B cell (primary cell): ENCODE data around the gene NT5C3A. TPM values are rescaled to one million over a fixed set of nuclear protein-coding genes. Genes with fewer than 3 reads are reported as not detected.
A peak's percentile ranks its signal among the peaks of the same experiment; 100 is the strongest.

Experiments used
- ATAC-seq: fragments of 200-7000 bp; cut with Tn5 transposase; one replicate; pipeline ENCODE4 v1.10.0; 2021; ENCODE audit warnings: low read depth, mild to moderate bottlenecking, moderate number of reproducible peaks, moderate library complexity
- CTCF ChIA-PET: fragments of 350-600 bp; sonication (Branson Sonifier 250); formaldehyde crosslinking; loops from one replicate; lab custom pipeline; 2021; ENCODE audit warnings: antibody characterized with exemption, inconsistent platforms; lab: Charles Lee
- POLR2A ChIA-PET: fragments of 350-600 bp; sonication (Branson Sonifier 250); formaldehyde crosslinking; loops from one replicate; lab custom pipeline; 2021; ENCODE audit warnings: antibody characterized with exemption; lab: Charles Lee
- DNase-seq: peaks from one replicate; pipeline ENCODE4 v3.0.0; 2013
- H2AFZ ChIP-seq: 2 replicates; pipeline ENCODE4 v1.6.1; 2012; ENCODE audit warnings: mild to moderate bottlenecking, low read depth, low read length; ENCODE audit not compliant: insufficient read depth, poor library complexity, severe bottlenecking
- H3K27ac ChIP-seq, 2 donors: 1 replicate in 1 of 2; 2 replicates in 1 of 2; pipeline ENCODE4 v1.5.1; 2012 to 2013; ENCODE audit warnings: low read length in 2 of 2, mild to moderate bottlenecking in 2 of 2, moderate library complexity in 1 of 2
- H3K27me3 ChIP-seq, 4 experiments: fragments of 200-600 bp in 1 of 4; sonication (generic) in 1 of 4; replicated peaks in 1 of 4; 1 replicate in 2 of 4; 2 replicates in 2 of 4; pipeline versions ENCODE4 v1.6.1 to v1.7.0; 2013 to 2016; ENCODE audit warnings: low read length in 3 of 4, mild to moderate bottlenecking in 2 of 4, mixed read lengths in 1 of 4, moderate library complexity in 1 of 4; ENCODE audit not compliant: insufficient read depth in 4 of 4, control insufficient read depth in 3 of 4; ENCODE audit errors: control extremely low read depth in 1 of 4
- H3K36me3 ChIP-seq, 2 experiments: replicated peaks in 1 of 2; 1 replicate in 1 of 2; 2 replicates in 1 of 2; pipeline versions ENCODE4 v1.6.1 to v1.7.1; 2013; ENCODE audit warnings: low read length in 1 of 2; ENCODE audit not compliant: insufficient read depth in 2 of 2, control insufficient read depth in 1 of 2; ENCODE audit errors: control extremely low read depth in 1 of 2, extremely low read depth in 1 of 2
- H3K4me1 ChIP-seq, 2 donors: fragments of 200-600 bp in 1 of 2; sonication (generic) in 1 of 2; 1 replicate in 1 of 2; 2 replicates in 1 of 2; pipeline versions ENCODE4 v1.5.1 to v1.6.1; 2013 to 2017; ENCODE audit warnings: low read length in 2 of 2; ENCODE audit not compliant: control insufficient read depth in 2 of 2, insufficient read depth in 2 of 2
- H3K4me2 ChIP-seq: replicated peaks from 2 replicates; pipeline ENCODE3; 2012; ENCODE audit warnings: mild to moderate bottlenecking, low read depth, low read length; ENCODE audit not compliant: poor library complexity, severe bottlenecking
- H3K4me3 ChIP-seq, 5 experiments: fragments of 200-600 bp in 1 of 5; sonication (generic) in 1 of 5; 1 replicate in 3 of 5; 2 replicates in 2 of 5; pipeline versions ENCODE4 v1.5.1 to v1.7.0; 2011 to 2016; ENCODE audit warnings: low read length in 4 of 5, mild to moderate bottlenecking in 4 of 5, low read depth in 2 of 5, control low read depth in 1 of 5, moderate library complexity in 1 of 5; ENCODE audit not compliant: insufficient read depth in 1 of 5; ENCODE audit errors: control extremely low read depth in 1 of 5, extremely low read depth in 1 of 5
- H3K79me2 ChIP-seq: fragments of 200-600 bp; sonication (generic); one replicate; pipeline ENCODE4 v1.6.0; 2016; ENCODE audit warnings: low read length; ENCODE audit not compliant: control insufficient read depth, insufficient read depth
- H3K9ac ChIP-seq: fragments of 200-600 bp; sonication (generic); 2 replicates; pipeline ENCODE4 v1.6.1; 2017; ENCODE audit warnings: mild to moderate bottlenecking, low read length, moderate library complexity
- H3K9me3 ChIP-seq, 3 donors: one replicate each; pipeline versions ENCODE4 v1.6.1 to v1.7.1; 2013; ENCODE audit warnings: low read length in 2 of 3; ENCODE audit not compliant: control insufficient read depth in 2 of 3, insufficient read depth in 1 of 3; ENCODE audit errors: control extremely low read depth in 1 of 3
- H4K20me1 ChIP-seq: 2 replicates; pipeline ENCODE4 v1.6.0; 2012; ENCODE audit warnings: mild to moderate bottlenecking, low read length; ENCODE audit not compliant: insufficient read depth, control insufficient read depth, poor library complexity, severe bottlenecking
- H3K27ac Mint-ChIP-seq: one replicate; pipeline ENCODE4 v1.8.0; 2021; ENCODE audit warnings: mixed read lengths
- H3K27me3 Mint-ChIP-seq: one replicate; pipeline ENCODE4 v1.8.0; 2021; ENCODE audit warnings: mixed read lengths
- H3K4me1 Mint-ChIP-seq: one replicate; pipeline ENCODE4 v1.8.0; 2021; ENCODE audit warnings: mixed read lengths
- H3K4me3 Mint-ChIP-seq: one replicate; pipeline ENCODE4 v1.8.0; 2021; ENCODE audit warnings: mixed read lengths
- H3K9me3 Mint-ChIP-seq: one replicate; pipeline ENCODE4 v1.8.0; 2022; ENCODE audit warnings: mixed read lengths; ENCODE audit not compliant: insufficient read depth
- EZH2 ChIP-seq: IDR thresholded peaks from 2 replicates; pipeline ENCODE4 v1.6.1; 2012; ENCODE audit warnings: borderline replicate concordance, low read depth, mild to moderate bottlenecking, moderate library complexity, low read length; ENCODE audit not compliant: insufficient read depth, poor library complexity, severe bottlenecking
- WGBS: methylation state at CpG from one replicate; pipeline ENCODE4 v1.1.5; 2013; ENCODE audit warnings: missing lambda C conversion rate; ENCODE audit not compliant: insufficient coverage; 5-methylcytosine and 5-hydroxymethylcytosine counted together
- intact Hi-C: fragments of 100-400 bp; cut with micrococcal nuclease; formaldehyde crosslinking; loops from one replicate; pipeline ENCODE4 v1.10.0; 2022
- polyA plus RNA-seq: library from polyadenylated mRNA; depleted of rRNA; stranded (reverse); fragments of >200 nt; gene quantifications from 2 replicates; pipeline ENCODE4 v1.2.3, GENCODE V29; 2012
- total RNA-seq, 2 donors: library from RNA; stranded (reverse); fragments of 120-200 nt in 1 of 2; gene quantifications; 1 replicate in 1 of 2; 2 replicates in 1 of 2; pipeline versions ENCODE4 v1.2.3 to v1.2.4, GENCODE V29; 2013 to 2022
- TF ChIP-seq, protein P1 (sequence below): fragments of 200-600 bp; IDR thresholded peaks from one replicate; pipeline ENCODE4 v1.8.0; 2022; ENCODE audit warnings: antibody characterized with exemption, mild to moderate bottlenecking

The NT5C3A gene
- total and polyA plus RNA-seq, 2 donors (not counting 1 experiment from before 2014, with no cell fraction given) = 37.3 to 41.0 TPM

- POLR2A ChIA-PET = interaction anchor here (1.6 to 2.1 kb wide), 3 partner anchors 20 to 46 kb away, joined by 3 to 13 read pairs (median 4); partner anchors contain the start of gene NT5C3A
- Mint-ChIP-seq H3K27ac (peak overlapping the region; percentile 79), H3K27me3 (peaks cover 14% of the 10 kb centered on the region), H3K9me3 (no peaks in the 10 kb centered on the region), H3K4me3 (peak overlapping the region; percentile 95), H3K4me1 (peaks cover 51% of the 10 kb centered on the region)
- H3K36me3 ChIP-seq = peaks cover 0 to 2% of the 10 kb centered on the region in 2 experiments
- H2AFZ ChIP-seq = peak overlapping the region; percentile 78
- H3K27me3 ChIP-seq = peaks cover 0 to 4% (median 0%) of the 10 kb centered on the region in 4 experiments
- H3K4me1 ChIP-seq = peaks cover 42 to 45% of the 10 kb centered on the region in 2 donors
- peak overlapping the region; percentile 34 to 91 for H3K27ac ChIP-seq
- H4K20me1 ChIP-seq = peaks cover 11% of the 10 kb centered on the region
- H3K9me3 ChIP-seq = no peaks in the 10 kb centered on the region
- ATAC-seq (no peak), DNase-seq (no peak)
- H3K9ac ChIP-seq = peak overlapping the region; percentile 89
- peak overlapping the region; percentile 63 to 94 (median 74) for H3K4me3 ChIP-seq
- no peak for TF ChIP-seq EZH2
- TF ChIP-seq, protein P1, sequence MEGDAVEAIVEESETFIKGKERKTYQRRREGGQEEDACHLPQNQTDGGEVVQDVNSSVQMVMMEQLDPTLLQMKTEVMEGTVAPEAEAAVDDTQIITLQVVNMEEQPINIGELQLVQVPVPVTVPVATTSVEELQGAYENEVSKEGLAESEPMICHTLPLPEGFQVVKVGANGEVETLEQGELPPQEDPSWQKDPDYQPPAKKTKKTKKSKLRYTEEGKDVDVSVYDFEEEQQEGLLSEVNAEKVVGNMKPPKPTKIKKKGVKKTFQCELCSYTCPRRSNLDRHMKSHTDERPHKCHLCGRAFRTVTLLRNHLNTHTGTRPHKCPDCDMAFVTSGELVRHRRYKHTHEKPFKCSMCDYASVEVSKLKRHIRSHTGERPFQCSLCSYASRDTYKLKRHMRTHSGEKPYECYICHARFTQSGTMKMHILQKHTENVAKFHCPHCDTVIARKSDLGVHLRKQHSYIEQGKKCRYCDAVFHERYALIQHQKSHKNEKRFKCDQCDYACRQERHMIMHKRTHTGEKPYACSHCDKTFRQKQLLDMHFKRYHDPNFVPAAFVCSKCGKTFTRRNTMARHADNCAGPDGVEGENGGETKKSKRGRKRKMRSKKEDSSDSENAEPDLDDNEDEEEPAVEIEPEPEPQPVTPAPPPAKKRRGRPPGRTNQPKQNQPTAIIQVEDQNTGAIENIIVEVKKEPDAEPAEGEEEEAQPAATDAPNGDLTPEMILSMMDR = no peak
- CTCF ChIA-PET = interaction anchor here (0.7 to 5.0 kb wide), 34 partner anchors 8 to 618 kb away, joined by 3 to 66 read pairs (median 6); partner anchors contain the start of genes BBS9, LSM5 and NT5C3A
- intact Hi-C loops = loop anchor here (1.0 to 2.0 kb wide), 9 partner anchors 21 to 618 kb away; partner anchors contain the start of genes BBS9 and LSM5
- peaks cover 60% of the 10 kb centered on the region for H3K79me2 ChIP-seq
- peak overlapping the region; percentile 85 for H3K4me2 ChIP-seq
- WGBS = 0% methylated on average over 4 of the region's 10 CpGs
These were observed 46.0 kb upstream of the NT5C3A start for GRCh38 chr7:33108554-33109004.
